ENCODE results near the gene ZNF428. TPM values are rescaled to one million over a fixed set of nuclear protein-coding genes. Genes with fewer than 3 reads are reported as not detected.

Gene ZNF428
- total RNA-seq, 1 donor: 14.0 TPM

- no peak for TF ChIP-seq CTCF (IDR thresholded peaks at IDR 0.05; ENCODE audit: insufficient read depth, low read length)
- no peak overlapping the region for H3K4me3 ChIP-seq (ENCODE audit: low read depth, low read length)
- DNase-seq (ENCODE audit: low read depth): peak; percentile 19
Observed at GRCh38 chr19:43660971-43661360, 41.5 kb upstream of the ZNF428 start.

- no peak for TF ChIP-seq CTCF (IDR thresholded peaks at IDR 0.05; ENCODE audit: insufficient read depth, low read length)
- H3K4me3 ChIP-seq (ENCODE audit: low read depth, low read length): no peak overlapping the region
Observed at GRCh38 chr19:43660301-43660970, 41.0 kb upstream of the ZNF428 start.

GRCh38 chr19:43658494-43658893 is 39.1 kb upstream of the ZNF428 start:
- no peak for TF ChIP-seq CTCF (IDR thresholded peaks at IDR 0.05; ENCODE audit: insufficient read depth, low read length)
- no peak for DNase-seq (ENCODE audit: low read depth)
- H3K4me3 ChIP-seq (ENCODE audit: low read depth, low read length): no peak overlapping the region

More at GRCh38 chr19:43660301-43660970, 41.0 kb upstream of the ZNF428 start:
- no peak for DNase-seq (ENCODE audit: low read depth)

GRCh38 chr19:43658001-43658400 is 38.6 kb upstream of the ZNF428 start:
- no peak for TF ChIP-seq CTCF (IDR thresholded peaks at IDR 0.05; ENCODE audit: insufficient read depth, low read length)
- no peak overlapping the region for H3K4me3 ChIP-seq (ENCODE audit: low read depth, low read length)
- DNase-seq (ENCODE audit: low read depth): no peak

GRCh38 chr19:43656436-43656835 is 37.0 kb upstream of the ZNF428 start:
- DNase-seq (ENCODE audit: low read depth): no peak
- TF ChIP-seq CTCF (IDR thresholded peaks at IDR 0.05; ENCODE audit: insufficient read depth, low read length): no peak
- H3K4me3 ChIP-seq (ENCODE audit: low read depth, low read length): no peak overlapping the region

- DNase-seq (ENCODE audit: low read depth): no peak
- TF ChIP-seq CTCF (IDR thresholded peaks at IDR 0.05; ENCODE audit: insufficient read depth, low read length): no peak
- no peak overlapping the region for H3K4me3 ChIP-seq (ENCODE audit: low read depth, low read length)
Observed at GRCh38 chr19:43652546-43652874, 33.1 kb upstream of the ZNF428 start.
